ENCODE data around the gene ELMOD1.

DNA sequence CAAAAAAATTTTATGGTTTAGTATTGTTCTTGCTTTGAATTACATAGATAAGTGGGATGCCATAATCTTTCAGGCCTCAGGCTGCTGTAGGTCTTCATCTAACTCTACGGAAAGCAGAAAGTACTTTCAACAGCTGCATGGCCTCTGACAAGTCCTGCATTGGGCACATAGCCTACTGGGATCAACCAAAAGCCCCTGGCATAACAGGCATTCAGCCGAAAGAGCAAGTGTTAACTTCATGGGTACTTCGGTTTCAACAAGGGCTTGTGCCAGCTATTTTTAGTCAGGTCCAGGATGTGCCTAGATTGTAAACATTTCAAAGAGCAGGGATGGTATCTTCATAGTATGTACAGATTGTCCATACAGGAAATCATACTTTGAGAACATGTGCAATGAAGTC is 117.8 kb downstream of the ELMOD1 start:
- TF ChIP-seq, protein P1, sequence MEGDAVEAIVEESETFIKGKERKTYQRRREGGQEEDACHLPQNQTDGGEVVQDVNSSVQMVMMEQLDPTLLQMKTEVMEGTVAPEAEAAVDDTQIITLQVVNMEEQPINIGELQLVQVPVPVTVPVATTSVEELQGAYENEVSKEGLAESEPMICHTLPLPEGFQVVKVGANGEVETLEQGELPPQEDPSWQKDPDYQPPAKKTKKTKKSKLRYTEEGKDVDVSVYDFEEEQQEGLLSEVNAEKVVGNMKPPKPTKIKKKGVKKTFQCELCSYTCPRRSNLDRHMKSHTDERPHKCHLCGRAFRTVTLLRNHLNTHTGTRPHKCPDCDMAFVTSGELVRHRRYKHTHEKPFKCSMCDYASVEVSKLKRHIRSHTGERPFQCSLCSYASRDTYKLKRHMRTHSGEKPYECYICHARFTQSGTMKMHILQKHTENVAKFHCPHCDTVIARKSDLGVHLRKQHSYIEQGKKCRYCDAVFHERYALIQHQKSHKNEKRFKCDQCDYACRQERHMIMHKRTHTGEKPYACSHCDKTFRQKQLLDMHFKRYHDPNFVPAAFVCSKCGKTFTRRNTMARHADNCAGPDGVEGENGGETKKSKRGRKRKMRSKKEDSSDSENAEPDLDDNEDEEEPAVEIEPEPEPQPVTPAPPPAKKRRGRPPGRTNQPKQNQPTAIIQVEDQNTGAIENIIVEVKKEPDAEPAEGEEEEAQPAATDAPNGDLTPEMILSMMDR (IDR thresholded peaks at IDR 0.05; ENCODE audit: insufficient read depth, low read length, poor library complexity, severe bottlenecking) = no peak
- no peak for TF ChIP-seq EZH2phosphoT487 (conservative IDR thresholded peaks at IDR 0.05; ENCODE audit: low read length)

All from SU-DHL-6 (cell line).